ENCODE measurements around the gene SLC35A4.
"Not testable (repeated sequence)": the region's sequence is repeated elsewhere in the genome, so short reads cannot be mapped to it uniquely, and the experiment has no call there.

The SLC35A4 gene

DNA sequence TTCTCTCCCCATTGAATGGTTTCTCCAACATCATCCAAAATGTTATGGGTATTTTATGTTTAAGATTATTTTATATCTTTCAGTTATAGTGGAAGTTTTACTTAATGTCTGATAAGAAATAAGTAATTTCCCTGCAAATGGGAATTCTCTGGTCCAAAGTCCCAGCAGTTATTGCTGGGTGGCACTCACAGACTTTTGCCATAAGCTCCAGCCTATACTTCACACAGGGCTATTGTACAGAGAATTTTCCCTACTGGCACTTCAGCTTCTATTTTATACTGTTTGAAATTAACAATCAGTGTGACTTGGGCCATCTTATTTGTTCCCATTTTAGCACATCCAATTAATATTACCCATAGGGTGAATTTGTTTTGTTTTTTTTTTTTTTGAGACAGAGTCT lies 35.5 kb downstream of the SLC35A4 start:
- Histone ChIP-seq H3K27me3 (replicated peaks) (no peaks in the 10 kb centered on the region), H3K4me3 (ENCODE audit: low read depth, low read length) (no peak overlapping the region), H3K27ac (no peak overlapping the region), H3K36me3 (replicated peaks) (no peaks in the 10 kb centered on the region)
- in situ Hi-C loops (cut with HindIII; ENCODE audit: low pct_ligation_motif_present, low sequenced_read_pairs): no loop called here
- TF ChIP-seq, protein P1, sequence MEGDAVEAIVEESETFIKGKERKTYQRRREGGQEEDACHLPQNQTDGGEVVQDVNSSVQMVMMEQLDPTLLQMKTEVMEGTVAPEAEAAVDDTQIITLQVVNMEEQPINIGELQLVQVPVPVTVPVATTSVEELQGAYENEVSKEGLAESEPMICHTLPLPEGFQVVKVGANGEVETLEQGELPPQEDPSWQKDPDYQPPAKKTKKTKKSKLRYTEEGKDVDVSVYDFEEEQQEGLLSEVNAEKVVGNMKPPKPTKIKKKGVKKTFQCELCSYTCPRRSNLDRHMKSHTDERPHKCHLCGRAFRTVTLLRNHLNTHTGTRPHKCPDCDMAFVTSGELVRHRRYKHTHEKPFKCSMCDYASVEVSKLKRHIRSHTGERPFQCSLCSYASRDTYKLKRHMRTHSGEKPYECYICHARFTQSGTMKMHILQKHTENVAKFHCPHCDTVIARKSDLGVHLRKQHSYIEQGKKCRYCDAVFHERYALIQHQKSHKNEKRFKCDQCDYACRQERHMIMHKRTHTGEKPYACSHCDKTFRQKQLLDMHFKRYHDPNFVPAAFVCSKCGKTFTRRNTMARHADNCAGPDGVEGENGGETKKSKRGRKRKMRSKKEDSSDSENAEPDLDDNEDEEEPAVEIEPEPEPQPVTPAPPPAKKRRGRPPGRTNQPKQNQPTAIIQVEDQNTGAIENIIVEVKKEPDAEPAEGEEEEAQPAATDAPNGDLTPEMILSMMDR (IDR thresholded peaks at IDR 0.05; ENCODE audit: low read depth, low read length, missing control alignments): no peak
- no peak for DNase-seq

DNA sequence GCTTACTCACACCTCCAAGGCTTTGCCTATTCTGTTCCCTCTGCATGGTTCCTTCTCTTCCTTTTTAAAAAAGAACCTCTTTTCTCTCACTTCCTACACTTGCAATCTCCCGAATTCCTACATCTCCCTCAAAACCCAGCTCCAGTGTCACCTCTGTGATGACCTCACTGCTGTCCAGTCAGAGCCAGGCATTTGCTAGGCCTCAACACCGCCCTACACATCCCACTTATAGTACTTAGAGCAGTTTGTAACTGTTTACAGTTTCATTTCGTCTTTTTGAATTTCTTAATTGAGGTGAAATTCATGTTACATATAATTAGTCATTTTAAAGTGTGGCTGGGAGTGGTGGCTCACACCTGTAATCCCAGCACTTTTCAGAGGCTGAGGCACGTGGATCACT lies 37.5 kb downstream of the SLC35A4 start:
- Histone ChIP-seq H3K27me3 (replicated peaks) (no peaks in the 10 kb centered on the region), H3K36me3 (replicated peaks) (no peaks in the 10 kb centered on the region), H3K4me3 (ENCODE audit: low read depth, low read length) (no peak overlapping the region), H3K27ac (no peak overlapping the region)
- in situ Hi-C loops (cut with HindIII; ENCODE audit: low pct_ligation_motif_present, low sequenced_read_pairs): no loop called here
- DNase-seq: no peak
- TF ChIP-seq, protein P1 (IDR thresholded peaks at IDR 0.05; ENCODE audit: low read depth, low read length, missing control alignments): no peak

DNA sequence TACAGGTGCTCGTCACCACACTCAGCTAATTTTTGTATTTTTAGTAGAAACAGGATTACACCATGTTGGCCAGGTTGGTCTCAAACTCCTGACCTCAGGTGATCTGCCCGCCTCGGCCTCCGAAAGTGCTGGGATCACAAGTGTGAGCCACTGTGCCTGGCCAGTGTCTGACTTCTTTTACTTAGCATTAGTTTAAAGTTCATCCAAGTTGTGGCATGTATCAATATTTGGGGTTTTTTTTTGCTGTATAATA lies 38.7 kb downstream of the SLC35A4 start:
- H3K4me3 ChIP-seq (ENCODE audit: low read depth, low read length); in situ Hi-C loops (cut with HindIII; ENCODE audit: low pct_ligation_motif_present, low sequenced_read_pairs); DNase-seq; H3K27ac ChIP-seq; H3K27me3 ChIP-seq (replicated peaks); H3K36me3 ChIP-seq (replicated peaks): not testable (repeated sequence)

DNA sequence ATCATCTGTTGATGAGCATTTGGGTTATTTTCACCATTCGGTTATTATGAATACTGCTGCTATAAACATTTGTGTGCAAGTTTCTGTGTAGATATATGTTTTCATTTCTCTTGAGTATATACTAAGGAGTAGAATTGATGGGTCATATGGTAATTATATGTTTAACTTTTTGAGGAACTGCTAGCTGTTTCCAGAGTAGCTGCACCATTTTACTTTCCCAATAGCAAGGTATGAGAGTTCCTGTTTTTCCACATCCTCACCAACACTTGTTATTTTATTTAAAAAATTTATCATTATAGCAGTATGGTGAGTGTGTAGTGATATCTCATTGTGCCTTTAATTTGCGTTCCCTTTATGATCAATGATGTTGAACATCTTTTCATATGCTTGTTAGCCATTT lies 39.1 kb downstream of the SLC35A4 start:
- TF ChIP-seq, protein P1 (IDR thresholded peaks at IDR 0.05; ENCODE audit: low read depth, low read length, missing control alignments): no peak
- H3K27ac ChIP-seq: no peak overlapping the region
- in situ Hi-C loops (cut with HindIII; ENCODE audit: low pct_ligation_motif_present, low sequenced_read_pairs): no loop called here

DNA sequence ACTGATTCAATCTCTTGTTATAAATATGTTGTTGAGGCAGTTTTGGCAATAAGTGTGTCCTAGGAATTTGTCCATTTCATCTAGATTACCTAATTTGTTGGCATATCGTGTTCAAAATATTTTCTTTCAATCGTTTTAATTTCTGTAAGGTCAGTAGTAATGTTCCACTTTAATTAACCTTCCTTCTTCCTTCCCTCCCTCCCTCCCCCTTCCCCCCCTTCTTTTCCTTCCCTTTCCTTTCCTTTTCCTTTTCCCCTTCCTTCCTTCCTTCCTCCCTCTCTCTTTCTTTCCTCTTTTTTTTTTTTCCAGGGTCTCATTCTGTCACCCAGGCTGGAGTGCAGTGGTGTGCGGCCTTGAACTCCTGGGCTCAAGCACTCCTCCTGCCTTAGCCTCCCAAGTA lies 41.3 kb downstream of the SLC35A4 start:
- in situ Hi-C loops (cut with HindIII; ENCODE audit: low pct_ligation_motif_present, low sequenced_read_pairs): no loop called here
- TF ChIP-seq, protein P1 (IDR thresholded peaks at IDR 0.05; ENCODE audit: low read depth, low read length, missing control alignments): no peak
- Histone ChIP-seq H3K27me3 (replicated peaks) (no peaks in the 10 kb centered on the region), H3K27ac (no peak overlapping the region), H3K4me3 (ENCODE audit: low read depth, low read length) (no peak overlapping the region), H3K36me3 (replicated peaks) (no peaks in the 10 kb centered on the region)
- DNase-seq: no peak

More for the DNA sequence above, 39.1 kb downstream of the SLC35A4 start:
- H3K27me3 ChIP-seq (replicated peaks): no peaks in the 10 kb centered on the region
- no peak for DNase-seq
- H3K4me3 ChIP-seq (ENCODE audit: low read depth, low read length): no peak overlapping the region
- H3K36me3 ChIP-seq (replicated peaks): no peaks in the 10 kb centered on the region

DNA sequence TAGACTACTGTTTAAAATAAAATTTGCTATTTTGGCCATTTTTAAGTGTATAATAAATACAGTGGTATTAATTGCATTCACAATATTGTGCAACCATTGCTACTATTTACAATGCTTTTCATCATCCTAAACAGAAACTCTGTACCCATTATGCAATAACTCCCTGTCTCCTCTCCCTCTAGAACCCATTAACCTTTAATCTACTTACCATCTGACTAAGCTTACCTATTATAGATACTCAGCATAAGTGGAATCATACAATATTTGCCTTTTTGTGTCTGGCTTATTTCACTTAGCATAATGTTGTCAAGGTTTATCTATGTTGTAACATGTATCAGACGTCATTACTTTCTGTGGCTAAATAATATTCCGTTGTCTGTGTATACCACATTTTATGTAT lies 42.4 kb downstream of the SLC35A4 start:
- no peak overlapping the region for H3K4me3 ChIP-seq (ENCODE audit: low read depth, low read length)
- H3K27ac ChIP-seq: no peak overlapping the region
- no peak for DNase-seq
- no peaks in the 10 kb centered on the region for H3K27me3 ChIP-seq (replicated peaks)
- H3K36me3 ChIP-seq (replicated peaks): no peaks in the 10 kb centered on the region
- in situ Hi-C loops (cut with HindIII; ENCODE audit: low pct_ligation_motif_present, low sequenced_read_pairs): no loop called here
- TF ChIP-seq, protein P1 (IDR thresholded peaks at IDR 0.05; ENCODE audit: low read depth, low read length, missing control alignments): no peak
